ENCODE results near the gene MRPS22. TPM values are rescaled to one million over a fixed set of nuclear protein-coding genes. Genes with fewer than 3 reads are reported as not detected.

The MRPS22 gene
- polyA plus RNA-seq, 1 experiment = 68.4 TPM

GRCh38 chr3:139307072-139307491 lies 36.7 kb upstream of the MRPS22 start:
- Histone ChIP-seq H3K9me3 (ENCODE audit: control insufficient read depth, insufficient read depth, low read length) (no peaks in the 10 kb centered on the region), H3K4me3 (ENCODE audit: low read depth, low read length) (no peak overlapping the region), H3K27ac (ENCODE audit: low read depth, low read length) (no peak overlapping the region), H3K27me3 (ENCODE audit: control insufficient read depth, insufficient read depth, low read length) (no peaks in the 10 kb centered on the region)
- CTCF ChIA-PET = no interaction called here
- TF ChIP-seq CTCF (IDR thresholded peaks at IDR 0.05; ENCODE audit: low read depth, low read length) = no peak
- no peak for DNase-seq (ENCODE audit: low read depth, low spot score)
- POLR2A ChIA-PET = no interaction called here

GRCh38 chr3:139307601-139308555 lies 35.9 kb upstream of the MRPS22 start:
- Histone ChIP-seq H3K9me3 (ENCODE audit: control insufficient read depth, insufficient read depth, low read length) (0 out of 2 replicates have a peak, but pooled peaks cover under 1% of the 10 kb centered on the region), H3K27ac (ENCODE audit: low read depth, low read length) (no peak overlapping the region), H3K4me3 (ENCODE audit: low read depth, low read length) (no peak overlapping the region), H3K27me3 (ENCODE audit: control insufficient read depth, insufficient read depth, low read length) (no peaks in the 10 kb centered on the region)
- CTCF ChIA-PET = interaction anchor here (0.8 to 1.6 kb wide), 2 partner anchors 21 to 385 kb away, joined by 3 read pairs; no protein-coding TSS in a partner anchor
- TF ChIP-seq CTCF (IDR thresholded peaks at IDR 0.05; ENCODE audit: low read depth, low read length) = no peak
- POLR2A ChIA-PET = no interaction called here
- no peak for DNase-seq (ENCODE audit: low read depth, low spot score)

GRCh38 chr3:139308560-139308959 lies 35.3 kb upstream of the MRPS22 start:
- Histone ChIP-seq H3K4me3 (ENCODE audit: low read depth, low read length) (no peak overlapping the region), H3K9me3 (ENCODE audit: control insufficient read depth, insufficient read depth, low read length) (peaks cover 3% of the 10 kb centered on the region; the same call in 1 of the 2 replicates), H3K27ac (ENCODE audit: low read depth, low read length) (no peak overlapping the region), H3K27me3 (ENCODE audit: control insufficient read depth, insufficient read depth, low read length) (no peaks in the 10 kb centered on the region)
- POLR2A ChIA-PET = no interaction called here
- CTCF ChIA-PET = interaction anchor here (1.6 kb wide), 1 partner anchor 386 kb away, joined by 3 read pairs; no protein-coding TSS in a partner anchor
- no peak for DNase-seq (ENCODE audit: low read depth, low spot score)
- TF ChIP-seq CTCF (IDR thresholded peaks at IDR 0.05; ENCODE audit: low read depth, low read length) = no peak

GRCh38 chr3:139309061-139309591 lies 34.7 kb upstream of the MRPS22 start:
- no peak for TF ChIP-seq CTCF (IDR thresholded peaks at IDR 0.05; ENCODE audit: low read depth, low read length)
- Histone ChIP-seq H3K9me3 (ENCODE audit: control insufficient read depth, insufficient read depth, low read length) (peaks cover 3% of the 10 kb centered on the region; the same call in 1 of the 2 replicates), H3K4me3 (ENCODE audit: low read depth, low read length) (no peak overlapping the region), H3K27ac (ENCODE audit: low read depth, low read length) (peak overlapping the region; percentile 87), H3K27me3 (ENCODE audit: control insufficient read depth, insufficient read depth, low read length) (no peaks in the 10 kb centered on the region)
- no peak for DNase-seq (ENCODE audit: low read depth, low spot score)
- ChIA-PET CTCF (interaction anchor here (1.2 to 1.6 kb wide), 2 partner anchors 197 to 386 kb away, joined by 3 read pairs; no protein-coding TSS in a partner anchor), POLR2A (interaction anchor here (2.5 kb wide), 1 partner anchor 7 kb away, joined by 17 read pairs; no protein-coding TSS in a partner anchor)

All from AG04450 (cell line).